Measurements from ENCODE around the gene AK4. TPM values are rescaled to one million over a fixed set of nuclear protein-coding genes. Genes with fewer than 3 reads are reported as not detected.

Gene AK4
- total RNA-seq, 3 donors from 2014 or later (not counting 1 experiment from before 2014, with no cell fraction given), result 0.32 to 1.6 (median 0.75) TPM

GRCh38 chr1:65147424-65148177 is 402 bp upstream of the AK4 start:
- Histone ChIP-seq H3K9me3 (ENCODE audit: control insufficient read depth, insufficient read depth, low read length) (no peaks in the 10 kb centered on the region), H3K27me3 (ENCODE audit: control insufficient read depth, insufficient read depth, low read length) (peaks cover 12% of the 10 kb centered on the region), H3K27ac (ENCODE audit: low read length) (no peak overlapping the region), H3K36me3 (ENCODE audit: control insufficient read depth, insufficient read depth, low read length) (no peaks in the 10 kb centered on the region), H3K4me3 (ENCODE audit: low read length) (peak overlapping the region; percentile 27), H3K4me1 (ENCODE audit: control insufficient read depth, insufficient read depth, low read length) (peaks cover 14% of the 10 kb centered on the region)
- peak in 1 of 2 donors; percentile 30 for DNase-seq
- peak; percentile 21 to 66 (median 28) for ATAC-seq
- Mint-ChIP-seq H3K9me3 (no peaks in the 10 kb centered on the region), H3K36me3 (no peaks in the 10 kb centered on the region), H3K4me1 (peaks cover 0 to 13% of the 10 kb centered on the region in 2 donors), H3K4me3 (peak overlapping the region; percentile 83), H3K27ac (no peak overlapping the region), H3K27me3 (ENCODE audit: low read depth in 2 of 2) (peaks cover 55 to 58% of the 10 kb centered on the region in 2 donors)
- intact Hi-C loops (cut with micrococcal nuclease), result no loop called here
- 1% methylated on average over 88 of the region's 88 CpGs for WGBS (ENCODE audit: insufficient coverage)
- TF ChIP-seq CTCF (IDR thresholded peaks at IDR 0.05), result no peak

DNA sequence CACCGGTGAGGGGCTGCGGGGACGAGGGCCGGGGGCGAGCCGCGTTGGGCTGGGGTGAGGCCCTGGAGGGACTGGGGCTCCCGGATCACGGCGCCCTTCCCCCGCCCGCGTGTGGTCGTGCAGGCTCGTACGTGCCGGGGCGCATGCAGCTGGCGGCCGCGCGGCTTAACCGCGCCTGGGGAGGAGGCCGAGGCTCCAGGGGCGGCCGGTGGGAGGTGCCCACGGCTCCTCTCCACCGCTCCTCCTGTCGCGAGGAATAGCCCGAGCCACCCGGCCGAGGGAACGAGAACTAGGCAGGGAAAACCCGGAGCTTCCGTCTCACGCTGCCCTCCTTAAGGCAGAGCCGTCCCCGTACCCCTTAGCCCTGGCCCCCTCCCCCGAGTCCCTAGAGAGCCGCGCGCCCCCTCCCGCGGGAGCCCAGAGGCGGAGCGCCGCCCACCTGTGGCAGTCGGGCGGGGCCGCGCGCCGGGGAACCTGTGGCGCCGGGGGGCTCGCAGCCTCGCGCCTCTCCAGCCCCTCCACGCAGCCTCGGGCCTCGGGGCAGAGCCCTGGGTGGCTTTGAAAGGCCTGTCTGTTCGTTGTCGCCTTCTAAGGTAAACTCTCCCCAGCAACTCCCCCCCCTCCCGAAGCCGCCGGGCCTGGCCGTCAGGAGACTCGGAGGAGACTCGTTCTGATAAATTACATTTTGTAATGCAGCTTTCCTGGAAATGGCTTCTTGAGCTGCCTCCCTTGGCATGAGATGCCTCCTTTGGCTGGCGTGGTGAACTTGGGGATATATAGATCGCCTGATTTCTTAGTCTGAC is 746 bp downstream of the AK4 start:
- no peaks in the 10 kb centered on the region for H3K9me3 ChIP-seq (ENCODE audit: control insufficient read depth, insufficient read depth, low read length)
- Mint-ChIP-seq H3K27ac (no peak overlapping the region), H3K27me3 (ENCODE audit: low read depth in 2 of 2) (peaks cover 54 to 55% of the 10 kb centered on the region in 2 donors), H3K4me3 (peak overlapping the region; percentile 78), H3K4me1 (peaks cover 0 to 13% of the 10 kb centered on the region in 2 donors), H3K36me3 (no peaks in the 10 kb centered on the region), H3K9me3 (no peaks in the 10 kb centered on the region)
- peaks cover 14% of the 10 kb centered on the region for H3K4me1 ChIP-seq (ENCODE audit: control insufficient read depth, insufficient read depth, low read length)
- no peaks in the 10 kb centered on the region for H3K36me3 ChIP-seq (ENCODE audit: control insufficient read depth, insufficient read depth, low read length)
- under 1% methylated on average over 71 of the region's 73 CpGs for WGBS (ENCODE audit: insufficient coverage)
- H3K27ac ChIP-seq (ENCODE audit: low read length), result no peak overlapping the region
- DNase-seq (peak in 1 of 2 donors; percentile 9), ATAC-seq (peak in 1 of 3 donors; percentile 42)
- intact Hi-C loops (cut with micrococcal nuclease), result no loop called here
- TF ChIP-seq CTCF (IDR thresholded peaks at IDR 0.05), result no peak
- H3K4me3 ChIP-seq (ENCODE audit: low read length), result peak overlapping the region; percentile 27
- H3K27me3 ChIP-seq (ENCODE audit: control insufficient read depth, insufficient read depth, low read length), result peaks cover 12% of the 10 kb centered on the region

GRCh38 chr1:65149351-65150107 is 1.5 kb downstream of the AK4 start:
- no peaks in the 10 kb centered on the region for H3K36me3 Mint-ChIP-seq
- no peak overlapping the region for H3K27ac ChIP-seq (ENCODE audit: low read length)
- no peak overlapping the region for H3K4me3 ChIP-seq (ENCODE audit: low read length)
- H3K9me3 ChIP-seq (ENCODE audit: control insufficient read depth, insufficient read depth, low read length), result no peaks in the 10 kb centered on the region
- peaks cover 0 to 13% of the 10 kb centered on the region in 2 donors for H3K4me1 Mint-ChIP-seq
- DNase-seq (no peak), ATAC-seq (no peak)
- 16% methylated on average over 10 of the region's 14 CpGs for WGBS (ENCODE audit: insufficient coverage)
- H3K36me3 ChIP-seq (ENCODE audit: control insufficient read depth, insufficient read depth, low read length), result no peaks in the 10 kb centered on the region
- H3K27me3 ChIP-seq (ENCODE audit: control insufficient read depth, insufficient read depth, low read length), result peaks cover 12% of the 10 kb centered on the region
- H3K27ac Mint-ChIP-seq, result no peak overlapping the region
- peak overlapping the region; percentile 63 for H3K4me3 Mint-ChIP-seq
- peaks cover 50 to 55% of the 10 kb centered on the region in 2 donors for H3K27me3 Mint-ChIP-seq (ENCODE audit: low read depth in 2 of 2)
- intact Hi-C loops (cut with micrococcal nuclease), result no loop called here
- TF ChIP-seq CTCF (IDR thresholded peaks at IDR 0.05), result no peak
- no peaks in the 10 kb centered on the region for H3K9me3 Mint-ChIP-seq
- H3K4me1 ChIP-seq (ENCODE audit: control insufficient read depth, insufficient read depth, low read length), result peaks cover 14% of the 10 kb centered on the region

All from natural killer cell (primary cell).